Smooth muscle cell (in vitro differentiated cells): ENCODE results near the gene OR2F1. TPM values are rescaled to one million over a fixed set of nuclear protein-coding genes. Genes with fewer than 3 reads are reported as not detected.

Experiments used
- DNase-seq: peaks from one replicate; lab custom pipeline; 2025; ENCODE audit not compliant: unreplicated experiment; lab: John Stamatoyannopoulos, UW
- H2AFZ ChIP-seq: fragments of 200-600 bp; sonication (generic); 2 replicates; pipeline ENCODE4 v1.6.0; 2016; ENCODE audit warnings: antibody characterized with exemption, low read depth, mild to moderate bottlenecking
- H3F3A ChIP-seq: fragments of 200-600 bp; sonication (generic); 2 replicates; pipeline ENCODE4 v1.6.0; 2017; ENCODE audit warnings: antibody characterized with exemption, low read depth
- H3K27ac ChIP-seq: fragments of 200-600 bp; sonication (generic); 2 replicates; pipeline ENCODE4 v1.5.1; 2016; ENCODE audit warnings: low read depth, mild to moderate bottlenecking
- H3K27me3 ChIP-seq: fragments of 200-600 bp; sonication (generic); 2 replicates; pipeline ENCODE4 v1.6.1; 2016; ENCODE audit warnings: low read depth, mild to moderate bottlenecking
- H3K36me3 ChIP-seq: fragments of 200-600 bp; sonication (generic); 2 replicates; pipeline ENCODE4 v1.5.1; 2016; ENCODE audit warnings: low read depth
- H3K4me1 ChIP-seq: fragments of 200-600 bp; sonication (generic); 2 replicates; pipeline ENCODE4 v1.5.1; 2016; ENCODE audit warnings: low read depth
- H3K4me2 ChIP-seq: fragments of 200-600 bp; sonication (generic); 2 replicates; pipeline ENCODE4 v1.6.0; 2016; ENCODE audit warnings: mild to moderate bottlenecking
- H3K4me3 ChIP-seq: fragments of 200-600 bp; sonication (generic); 2 replicates; pipeline ENCODE4 v1.5.1; 2016; ENCODE audit warnings: mild to moderate bottlenecking
- H3K79me2 ChIP-seq: fragments of 200-600 bp; sonication (generic); 2 replicates; pipeline ENCODE4 v1.6.0; 2016; ENCODE audit warnings: low read depth, mild to moderate bottlenecking
- H3K9ac ChIP-seq: fragments of 200-600 bp; sonication (generic); 2 replicates; pipeline ENCODE4 v1.6.0; 2016; ENCODE audit warnings: low read depth
- H3K9me3 ChIP-seq: fragments of 200-600 bp; sonication (generic); replicated peaks from 2 replicates; pipeline ENCODE4 v1.5.1; 2016; ENCODE audit warnings: low read depth
- H4K20me1 ChIP-seq: fragments of 200-600 bp; sonication (generic); 2 replicates; pipeline ENCODE4 v1.6.0; 2016; ENCODE audit warnings: low read depth
- CTCF ChIP-seq: fragments of 200-600 bp; sonication (generic); IDR thresholded peaks from 2 replicates; pipeline ENCODE4 v1.5.1; 2017; ENCODE audit warnings: borderline replicate concordance, mild to moderate bottlenecking, antibody characterized with exemption; ENCODE audit not compliant: insufficient read depth, poor library complexity, severe bottlenecking
- WGBS: methylation state at CpG from one replicate; pipeline ENCODE4 v1.1.7; 2016; ENCODE audit warnings: low lambda C conversion rate; 5-methylcytosine and 5-hydroxymethylcytosine counted together
- polyA plus RNA-seq: library from polyadenylated mRNA; unstranded; fragments of >200 nt; fragmentation: Nextera tagmentation; extraction: Ambion mirVana; gene quantifications from 2 replicates; pipeline ENCODE4 v1.2.1, GENCODE V29; 2016
- total RNA-seq: library from RNA; depleted of rRNA; stranded (reverse); fragments of >200 nt; gene quantifications from 2 replicates; pipeline ENCODE4 v1.2.3, GENCODE V29; 2014

Gene OR2F1
- total and polyA plus RNA-seq, 2 experiments from 2014 or later = not detected

GRCh38 chr7:143973870-143974416 lies 19.3 kb downstream of the OR2F1 start:
- H3K4me1 ChIP-seq = no peaks in the 10 kb centered on the region
- peak overlapping the region; percentile 52 for H3K4me2 ChIP-seq
- no peaks in the 10 kb centered on the region for H3K9me3 ChIP-seq
- H3K27ac ChIP-seq = peak overlapping the region; percentile 8
- no peak for DNase-seq
- no peaks in the 10 kb centered on the region for H3F3A ChIP-seq
- H3K4me3 ChIP-seq = peak overlapping the region; percentile 4
- H2AFZ ChIP-seq = peak overlapping the region; percentile 67
- H3K79me2 ChIP-seq = no peaks in the 10 kb centered on the region
- H3K36me3 ChIP-seq = no peaks in the 10 kb centered on the region
- H3K9ac ChIP-seq = no peak overlapping the region
- H3K27me3 ChIP-seq = no peaks in the 10 kb centered on the region
- no peaks in the 10 kb centered on the region for H4K20me1 ChIP-seq
- TF ChIP-seq CTCF = no peak
- 66% methylated on average over 4 of the region's 4 CpGs for WGBS

- Histone ChIP-seq H4K20me1 (no peaks in the 10 kb centered on the region), H3K79me2 (no peaks in the 10 kb centered on the region), H3K36me3 (no peaks in the 10 kb centered on the region), H3K4me2 (peak overlapping the region; percentile 52), H3F3A (no peaks in the 10 kb centered on the region), H3K27me3 (no peaks in the 10 kb centered on the region), H3K27ac (peak overlapping the region; percentile 8), H3K4me1 (no peaks in the 10 kb centered on the region), H3K4me3 (peak overlapping the region; percentile 4), H2AFZ (peak overlapping the region; percentile 67), H3K9me3 (no peaks in the 10 kb centered on the region), H3K9ac (no peak overlapping the region)
- DNase-seq = no peak
- TF ChIP-seq CTCF = no peak
- WGBS = 40% methylated on average over 4 of the region's 4 CpGs
Observed at GRCh38 chr7:143974459-143974858, 19.8 kb downstream of the OR2F1 start.

GRCh38 chr7:143975617-143976016 lies 21.0 kb downstream of the OR2F1 start:
- no peak overlapping the region for H3K27ac ChIP-seq
- no peak overlapping the region for H2AFZ ChIP-seq
- no peak overlapping the region for H3K4me3 ChIP-seq
- DNase-seq = no peak
- no peak overlapping the region for H3K4me2 ChIP-seq
- no peaks in the 10 kb centered on the region for H3K79me2 ChIP-seq
- 78% methylated on average over 1 of the region's 1 CpG for WGBS
- H4K20me1 ChIP-seq = no peaks in the 10 kb centered on the region
- no peaks in the 10 kb centered on the region for H3K27me3 ChIP-seq
- no peak for TF ChIP-seq CTCF
- no peaks in the 10 kb centered on the region for H3K4me1 ChIP-seq
- no peaks in the 10 kb centered on the region for H3K36me3 ChIP-seq
- H3K9me3 ChIP-seq = no peaks in the 10 kb centered on the region
- no peaks in the 10 kb centered on the region for H3F3A ChIP-seq
- no peak overlapping the region for H3K9ac ChIP-seq

GRCh38 chr7:143978585-143978984 lies 23.9 kb downstream of the OR2F1 start:
- no peaks in the 10 kb centered on the region for H3K27me3 ChIP-seq
- no peak for TF ChIP-seq CTCF
- 86% methylated on average over 2 of the region's 2 CpGs for WGBS

More at GRCh38 chr7:143978585-143978984, 23.9 kb downstream of the OR2F1 start:
- Histone ChIP-seq H3K9me3 (no peaks in the 10 kb centered on the region), H3K79me2 (no peaks in the 10 kb centered on the region), H4K20me1 (no peaks in the 10 kb centered on the region), H3K36me3 (no peaks in the 10 kb centered on the region), H2AFZ (no peak overlapping the region), H3K4me1 (no peaks in the 10 kb centered on the region), H3K27ac (no peak overlapping the region), H3K9ac (no peak overlapping the region), H3K4me2 (no peak overlapping the region), H3K4me3 (no peak overlapping the region), H3F3A (no peaks in the 10 kb centered on the region)
- DNase-seq = no peak
